Activated CD4-positive, alpha-beta T cell treated with anti-CD3 and anti-CD28 coated beads for 1 hour (primary cell): ENCODE data around the gene CENPH.
"Not testable (repeated sequence)": the region's sequence is repeated elsewhere in the genome, so short reads cannot be mapped to it uniquely, and the experiment has no call there.

ENCODE experiments used
- DNase-seq: peaks from one replicate; pipeline ENCODE4 v3.0.0-alpha.2; 2020

CENPH gene

DNA sequence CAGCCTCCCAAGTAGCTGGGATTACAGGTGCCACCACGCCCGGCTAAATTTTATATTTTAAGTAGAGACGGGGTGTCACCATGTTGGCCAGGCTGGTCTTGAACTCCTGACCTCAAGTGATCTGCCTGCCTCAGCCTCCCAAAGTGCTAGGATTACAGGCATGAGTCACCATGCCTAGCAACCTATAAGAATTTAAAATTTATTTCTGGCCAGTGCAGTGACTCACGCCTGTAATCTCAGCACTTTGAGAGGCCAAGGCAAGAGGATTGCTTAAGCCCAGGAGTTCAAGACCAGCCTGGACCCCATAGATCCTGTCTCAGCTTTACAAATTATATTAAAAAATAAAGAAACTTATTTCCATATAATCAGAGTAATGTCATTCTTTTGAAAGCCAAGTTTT lies 66.6 kb downstream of the CENPH start:
- not testable (repeated sequence) for DNase-seq

DNA sequence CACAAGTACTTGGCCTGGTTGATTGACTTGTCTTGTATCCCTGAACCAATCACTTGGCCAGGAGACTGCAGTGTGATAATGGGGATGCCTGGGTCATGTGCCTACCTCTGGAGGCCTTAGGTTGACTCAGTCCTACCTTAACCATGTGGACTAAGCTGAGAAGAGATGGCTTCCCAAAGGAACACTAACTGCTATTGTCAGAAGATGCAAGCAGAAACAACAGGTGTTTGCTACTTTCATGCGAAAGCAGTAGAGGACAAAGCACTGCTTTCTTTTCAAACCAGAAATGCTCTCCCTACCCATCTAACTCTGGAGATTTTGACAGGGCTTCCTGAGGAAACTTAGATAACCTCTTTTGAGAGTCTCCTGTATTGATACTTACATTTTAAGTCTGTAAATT lies 68.2 kb downstream of the CENPH start:
- no peak for DNase-seq
